Measurements from ENCODE around the gene TNFAIP2.
"Not testable (repeated sequence)": the region's sequence is repeated elsewhere in the genome, so short reads cannot be mapped to it uniquely, and the experiment has no call there.

The TNFAIP2 gene

GRCh38 chr14:103143506-103143905 lies 20.2 kb downstream of the TNFAIP2 start:
- DNase-seq (ENCODE audit: extremely low spot score, insufficient read length, low read depth): no peak
- no peak for FAIRE-seq

GRCh38 chr14:103144085-103144484 lies 20.8 kb downstream of the TNFAIP2 start:
- FAIRE-seq: no peak
- DNase-seq (ENCODE audit: extremely low spot score, insufficient read length, low read depth): no peak

GRCh38 chr14:103146141-103146709 lies 23.0 kb downstream of the TNFAIP2 start:
- no peak for DNase-seq (ENCODE audit: extremely low spot score, insufficient read length, low read depth)
- no peak for FAIRE-seq

GRCh38 chr14:103149351-103150237 lies 26.3 kb downstream of the TNFAIP2 start:
- DNase-seq (ENCODE audit: extremely low spot score, insufficient read length, low read depth) (no peak), FAIRE-seq (no peak)

- no peak for DNase-seq (ENCODE audit: extremely low spot score, insufficient read length, low read depth)
- FAIRE-seq: no peak
These were observed 28.1 kb downstream of the TNFAIP2 start for GRCh38 chr14:103151270-103151945.

GRCh38 chr14:103155010-103155409 lies 31.7 kb downstream of the TNFAIP2 start:
- no peak for FAIRE-seq
- DNase-seq (ENCODE audit: extremely low spot score, insufficient read length, low read depth): no peak

GRCh38 chr14:103155416-103155815 lies 32.2 kb downstream of the TNFAIP2 start:
- FAIRE-seq; DNase-seq (ENCODE audit: extremely low spot score, insufficient read length, low read depth): not testable (repeated sequence)

GRCh38 chr14:103155826-103156394 lies 32.6 kb downstream of the TNFAIP2 start:
- FAIRE-seq: no peak
- DNase-seq (ENCODE audit: extremely low spot score, insufficient read length, low read depth): no peak

GRCh38 chr14:103156651-103157378 lies 33.6 kb downstream of the TNFAIP2 start:
- FAIRE-seq (no peak), DNase-seq (ENCODE audit: extremely low spot score, insufficient read length, low read depth) (no peak)

- DNase-seq (ENCODE audit: extremely low spot score, insufficient read length, low read depth) (no peak), FAIRE-seq (no peak)
These were observed 34.7 kb downstream of the TNFAIP2 start for GRCh38 chr14:103157969-103158368.

- FAIRE-seq (no peak), DNase-seq (ENCODE audit: extremely low spot score, insufficient read length, low read depth) (no peak)
These were observed 35.4 kb downstream of the TNFAIP2 start for GRCh38 chr14:103158688-103159087.

GRCh38 chr14:103160321-103161053 lies 37.2 kb downstream of the TNFAIP2 start:
- FAIRE-seq (no peak), DNase-seq (ENCODE audit: extremely low spot score, insufficient read length, low read depth) (no peak)

- no peak for DNase-seq (ENCODE audit: extremely low spot score, insufficient read length, low read depth)
- FAIRE-seq: no peak
These were observed 37.8 kb downstream of the TNFAIP2 start for GRCh38 chr14:103161054-103161397.

- FAIRE-seq (no peak), DNase-seq (ENCODE audit: extremely low spot score, insufficient read length, low read depth) (no peak)
These were observed 39.9 kb downstream of the TNFAIP2 start for GRCh38 chr14:103163199-103163598.

GRCh38 chr14:103164006-103164405 lies 40.7 kb downstream of the TNFAIP2 start:
- DNase-seq (ENCODE audit: extremely low spot score, insufficient read length, low read depth) (no peak), FAIRE-seq (no peak)

GRCh38 chr14:103164779-103165178 lies 41.5 kb downstream of the TNFAIP2 start:
- DNase-seq (ENCODE audit: extremely low spot score, insufficient read length, low read depth): no peak
- FAIRE-seq: no peak

GRCh38 chr14:103165323-103165722 lies 42.1 kb downstream of the TNFAIP2 start:
- DNase-seq (ENCODE audit: extremely low spot score, insufficient read length, low read depth) (no peak), FAIRE-seq (no peak)

- FAIRE-seq: no peak
These were observed 46.7 kb downstream of the TNFAIP2 start for GRCh38 chr14:103169954-103170353.

GRCh38 chr14:103171206-103171605 lies 47.9 kb downstream of the TNFAIP2 start:
- not testable (repeated sequence) for FAIRE-seq; DNase-seq (ENCODE audit: extremely low spot score, insufficient read length, low read depth)

More at GRCh38 chr14:103169954-103170353, 46.7 kb downstream of the TNFAIP2 start:
- DNase-seq (ENCODE audit: extremely low spot score, insufficient read length, low read depth): no peak
